Myocyte (in vitro differentiated cells): ENCODE measurements around the gene OR1S1. TPM values are rescaled to one million over a fixed set of nuclear protein-coding genes. Genes with fewer than 3 reads are reported as not detected.

Experiments used
- total RNA-seq: library from RNA; depleted of rRNA; stranded (reverse); fragments of >200 nt; gene quantifications from 2 replicates; pipeline ENCODE4 v1.2.3, GENCODE V29; 2014

OR1S1 gene
- total RNA-seq, 1 donor from 2014 or later = not detected

Other genes with a start within 250 kb of the OR1S1 start
- not detected in 2 replicates for gene OR9Q1, start 188.8 kb upstream of the OR1S1 start, total RNA-seq
- not detected in 2 replicates for gene OR6Q1, start 181.8 kb upstream of the OR1S1 start, total RNA-seq
- gene OR9I1, start 87.2 kb upstream of the OR1S1 start, total RNA-seq = not detected in 2 replicates
- not detected in 2 replicates for gene OR9Q2, start 23.6 kb upstream of the OR1S1 start, total RNA-seq
- not detected in 2 replicates for gene OR1S2, start 8.6 kb upstream of the OR1S1 start, total RNA-seq
- gene OR10Q1, start 16.2 kb downstream of the OR1S1 start, total RNA-seq = not detected in 2 replicates
- not detected in 2 replicates for gene OR10W1, start 55.5 kb downstream of the OR1S1 start, total RNA-seq
- not detected in 2 replicates for gene OR5B17, start 146.3 kb downstream of the OR1S1 start, total RNA-seq
- not detected in 2 replicates for gene OR5B3, start 194.2 kb downstream of the OR1S1 start, total RNA-seq
- gene OR5B2, start 215.4 kb downstream of the OR1S1 start, total RNA-seq = not detected in 2 replicates
- gene OR5B12, start 229.5 kb downstream of the OR1S1 start, total RNA-seq = not detected in 2 replicates